PC-9 (cell line): ENCODE measurements around the gene ERAP2.

Source experiments
- CTCF ChIP-seq: fragments of 200-600 bp; sonication (generic); conservative IDR thresholded peaks from 2 replicates; pipeline ENCODE4 v1.6.1; 2017; ENCODE audit warnings: mixed run types, antibody characterized with exemption, mild to moderate bottlenecking, moderate library complexity
- EZH2 ChIP-seq: fragments of 200-600 bp; sonication (generic); IDR thresholded peaks from 2 replicates; pipeline ENCODE4 v1.8.0; 2017; ENCODE audit warnings: antibody characterized with exemption, low read depth

- peak; percentile 83 for TF ChIP-seq CTCF
- TF ChIP-seq EZH2: no peak
Observed at GRCh38 chr5:96868603-96869371, 7.5 kb upstream of the ERAP2 start.
